Hepatocyte (in vitro differentiated cells): ENCODE results near the gene LONP2. TPM values are rescaled to one million over a fixed set of nuclear protein-coding genes. Genes with fewer than 3 reads are reported as not detected.

ENCODE experiments used
- DNase-seq: peaks from one replicate; pipeline ENCODE4 v3.0.0-alpha.2; 2016; ENCODE audit warnings: low spot score
- H2AFZ ChIP-seq: fragments of 200-600 bp; sonication (generic); 2 replicates; pipeline ENCODE4 v1.6.0; 2016; ENCODE audit warnings: antibody characterized with exemption, mild to moderate bottlenecking
- H3K27ac ChIP-seq: fragments of 200-600 bp; sonication (generic); 2 replicates; pipeline ENCODE4 v1.5.1; 2016; ENCODE audit warnings: mild to moderate bottlenecking
- H3K27me3 ChIP-seq: fragments of 200-600 bp; sonication (generic); 2 replicates; pipeline ENCODE4 v1.6.1; 2016
- H3K36me3 ChIP-seq: fragments of 200-600 bp; sonication (generic); replicated peaks from 2 replicates; pipeline ENCODE4 v1.5.1; 2016; ENCODE audit warnings: low read depth; ENCODE audit not compliant: insufficient read depth
- H3K4me1 ChIP-seq: fragments of 200-600 bp; sonication (generic); 2 replicates; pipeline ENCODE4 v1.5.1; 2016; ENCODE audit warnings: mild to moderate bottlenecking, moderate library complexity; ENCODE audit not compliant: insufficient read depth
- H3K4me2 ChIP-seq: fragments of 200-600 bp; sonication (generic); 2 replicates; pipeline ENCODE4 v1.6.0; 2016
- H3K4me3 ChIP-seq: fragments of 200-600 bp; sonication (generic); 2 replicates; pipeline ENCODE4 v1.5.1; 2016; ENCODE audit warnings: mild to moderate bottlenecking
- H3K79me2 ChIP-seq: fragments of 200-600 bp; sonication (generic); 2 replicates; pipeline ENCODE4 v1.6.0; 2017; ENCODE audit warnings: mild to moderate bottlenecking
- H3K9me2 ChIP-seq: fragments of 200-600 bp; sonication (generic); replicated peaks from 2 replicates; pipeline ENCODE4 v1.6.0; 2017; ENCODE audit warnings: mild to moderate bottlenecking; ENCODE audit not compliant: insufficient read depth
- H3K9me3 ChIP-seq: fragments of 200-600 bp; sonication (generic); 2 replicates; pipeline ENCODE4 v1.5.1; 2016; ENCODE audit warnings: low read depth, mild to moderate bottlenecking
- H4K20me1 ChIP-seq: fragments of 200-600 bp; sonication (generic); 2 replicates; pipeline ENCODE4 v1.6.0; 2016; ENCODE audit warnings: mild to moderate bottlenecking; ENCODE audit not compliant: insufficient read depth, poor library complexity, severe bottlenecking
- EZH2 ChIP-seq: fragments of 200-600 bp; sonication (generic); IDR thresholded peaks from 2 replicates; pipeline ENCODE4 v1.6.1; 2016; ENCODE audit warnings: antibody characterized with exemption, mild to moderate bottlenecking, borderline replicate concordance
- EZH2phosphoT487 ChIP-seq: fragments of 200-600 bp; sonication (generic); IDR thresholded peaks from one replicate; pipeline ENCODE4 v1.6.1; 2018; ENCODE audit warnings: antibody characterized with exemption, mild to moderate bottlenecking, low read depth, moderate library complexity; ENCODE audit not compliant: unreplicated experiment, severe bottlenecking
- WGBS: methylation state at CpG from one replicate; pipeline ENCODE4 v1.1.6; 2016; ENCODE audit warnings: low lambda C conversion rate; ENCODE audit errors: missing lambda C conversion rate; 5-methylcytosine and 5-hydroxymethylcytosine counted together
- polyA plus RNA-seq: library from polyadenylated mRNA; unstranded; fragments of >200 nt; fragmentation: Nextera tagmentation; extraction: Ambion mirVana; gene quantifications from 2 replicates; pipeline ENCODE4 v1.2.1, GENCODE V29; 2016
- total RNA-seq: library from RNA; depleted of rRNA; stranded (reverse); fragments of >200 nt; gene quantifications from 2 replicates; pipeline ENCODE4 v1.2.3, GENCODE V29; 2014
- TF ChIP-seq, protein P1 (sequence below): fragments of 200-600 bp; sonication (generic); IDR thresholded peaks from 2 replicates; pipeline ENCODE4 v1.5.1; 2016; ENCODE audit warnings: antibody characterized with exemption, mild to moderate bottlenecking; ENCODE audit not compliant: poor library complexity

Gene LONP2
- total and polyA plus RNA-seq, 2 experiments from 2014 or later: 30.1 to 56.8 TPM

DNA sequence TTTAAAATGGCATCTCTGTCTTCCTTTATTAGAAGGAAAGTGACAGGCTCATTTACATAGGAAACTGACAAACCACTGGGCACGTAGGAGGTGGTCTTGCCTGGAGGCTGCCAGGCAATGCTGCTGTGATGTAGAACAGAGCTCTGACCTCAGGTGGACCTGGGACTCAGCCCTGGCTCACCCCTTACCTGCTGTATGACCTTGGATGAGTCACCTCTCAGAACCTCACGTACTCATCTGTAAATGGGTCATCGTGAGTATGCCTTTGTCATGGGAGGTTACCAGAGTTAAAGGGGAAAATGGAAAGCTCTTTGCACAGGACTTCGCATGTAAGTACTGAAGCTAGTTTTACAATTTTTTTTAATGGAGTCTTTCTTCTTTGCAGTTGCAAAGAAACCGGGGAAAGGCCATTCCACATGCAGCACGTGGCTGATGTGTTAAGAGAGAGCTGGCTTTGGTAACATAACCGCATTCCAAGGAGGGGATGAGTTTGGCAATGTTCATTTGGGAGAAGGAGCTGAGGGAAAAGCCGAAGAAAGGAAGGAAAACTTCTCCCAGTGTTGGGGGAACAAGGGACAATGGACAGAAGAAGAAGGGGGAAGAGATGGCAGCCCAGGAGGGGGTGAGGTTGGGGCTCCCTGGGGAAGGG is 37.4 kb upstream of the LONP2 start:
- Histone ChIP-seq H4K20me1 (no peaks in the 10 kb centered on the region), H2AFZ (no peak overlapping the region), H3K9me2 (no peaks in the 10 kb centered on the region), H3K9me3 (no peaks in the 10 kb centered on the region), H3K36me3 (no peaks in the 10 kb centered on the region), H3K27me3 (no peaks in the 10 kb centered on the region), H3K4me1 (peaks cover 24% of the 10 kb centered on the region), H3K4me2 (no peak overlapping the region), H3K27ac (no peak overlapping the region), H3K79me2 (no peaks in the 10 kb centered on the region), H3K4me3 (no peak overlapping the region)
- 73% methylated on average over 8 of the region's 8 CpGs for WGBS
- no peak for DNase-seq
- no peak for TF ChIP-seq EZH2

DNA sequence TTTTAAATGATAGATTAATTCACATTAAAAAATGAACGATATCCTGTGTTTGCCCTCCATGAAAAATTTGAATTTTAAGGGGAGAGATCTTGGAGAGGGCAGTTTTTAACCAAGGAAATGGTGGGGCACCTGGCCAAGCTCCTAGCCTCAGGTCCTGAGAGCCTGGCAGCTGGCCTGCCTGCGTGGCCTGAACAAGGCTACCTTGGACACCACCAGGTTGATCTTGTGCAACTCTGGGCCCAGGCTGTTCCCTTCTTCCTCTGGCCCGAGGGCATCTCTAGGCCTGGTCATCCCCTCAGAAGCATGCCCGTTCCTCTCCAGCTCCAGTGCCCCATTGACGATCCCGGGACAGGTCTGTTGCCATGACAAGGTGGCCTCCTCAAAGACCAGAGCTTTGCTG is 33.4 kb upstream of the LONP2 start:
- H3K4me2 ChIP-seq: no peak overlapping the region
- no peaks in the 10 kb centered on the region for H3K27me3 ChIP-seq
- no peak for DNase-seq
- no peaks in the 10 kb centered on the region for H3K9me2 ChIP-seq
- no peak overlapping the region for H3K27ac ChIP-seq
- 92% methylated on average over 6 of the region's 6 CpGs for WGBS
- H3K79me2 ChIP-seq: no peaks in the 10 kb centered on the region
- H3K36me3 ChIP-seq: no peaks in the 10 kb centered on the region
- no peaks in the 10 kb centered on the region for H4K20me1 ChIP-seq
- no peak overlapping the region for H3K4me3 ChIP-seq
- no peaks in the 10 kb centered on the region for H3K4me1 ChIP-seq
- no peaks in the 10 kb centered on the region for H3K9me3 ChIP-seq
- TF ChIP-seq EZH2phosphoT487 (no peak), EZH2 (no peak)
- TF ChIP-seq, protein P1, sequence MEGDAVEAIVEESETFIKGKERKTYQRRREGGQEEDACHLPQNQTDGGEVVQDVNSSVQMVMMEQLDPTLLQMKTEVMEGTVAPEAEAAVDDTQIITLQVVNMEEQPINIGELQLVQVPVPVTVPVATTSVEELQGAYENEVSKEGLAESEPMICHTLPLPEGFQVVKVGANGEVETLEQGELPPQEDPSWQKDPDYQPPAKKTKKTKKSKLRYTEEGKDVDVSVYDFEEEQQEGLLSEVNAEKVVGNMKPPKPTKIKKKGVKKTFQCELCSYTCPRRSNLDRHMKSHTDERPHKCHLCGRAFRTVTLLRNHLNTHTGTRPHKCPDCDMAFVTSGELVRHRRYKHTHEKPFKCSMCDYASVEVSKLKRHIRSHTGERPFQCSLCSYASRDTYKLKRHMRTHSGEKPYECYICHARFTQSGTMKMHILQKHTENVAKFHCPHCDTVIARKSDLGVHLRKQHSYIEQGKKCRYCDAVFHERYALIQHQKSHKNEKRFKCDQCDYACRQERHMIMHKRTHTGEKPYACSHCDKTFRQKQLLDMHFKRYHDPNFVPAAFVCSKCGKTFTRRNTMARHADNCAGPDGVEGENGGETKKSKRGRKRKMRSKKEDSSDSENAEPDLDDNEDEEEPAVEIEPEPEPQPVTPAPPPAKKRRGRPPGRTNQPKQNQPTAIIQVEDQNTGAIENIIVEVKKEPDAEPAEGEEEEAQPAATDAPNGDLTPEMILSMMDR: no peak
- H2AFZ ChIP-seq: no peak overlapping the region

DNA sequence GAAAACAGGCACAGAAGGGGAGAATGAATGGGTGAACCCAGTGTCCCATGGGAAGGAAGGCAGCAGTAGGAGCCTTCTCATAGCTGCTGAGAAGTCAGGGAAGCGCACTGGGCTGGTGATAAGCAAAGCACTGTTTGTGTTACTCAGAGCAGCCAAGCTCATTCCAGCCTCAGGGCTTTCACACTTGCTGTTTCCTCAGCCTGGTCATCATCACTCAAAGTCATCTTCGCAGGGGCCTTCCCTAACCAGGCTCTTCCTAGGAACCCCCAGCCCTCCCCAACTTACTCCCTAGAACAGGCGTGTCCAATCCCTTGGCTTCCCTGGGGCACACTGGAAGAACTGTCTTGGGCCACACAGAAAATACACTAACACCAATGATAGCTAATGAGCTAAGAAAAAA is 32.1 kb upstream of the LONP2 start:
- Histone ChIP-seq H3K36me3 (no peaks in the 10 kb centered on the region), H3K4me2 (no peak overlapping the region), H3K27ac (no peak overlapping the region), H2AFZ (no peak overlapping the region), H3K9me3 (no peaks in the 10 kb centered on the region), H3K27me3 (no peaks in the 10 kb centered on the region), H3K79me2 (no peaks in the 10 kb centered on the region), H3K4me1 (no peaks in the 10 kb centered on the region), H3K4me3 (no peak overlapping the region), H4K20me1 (no peaks in the 10 kb centered on the region), H3K9me2 (no peaks in the 10 kb centered on the region)
- WGBS: 59% methylated on average over 3 of the region's 3 CpGs
- TF ChIP-seq EZH2: no peak
- TF ChIP-seq, protein P1: no peak
- no peak for TF ChIP-seq EZH2phosphoT487
- no peak for DNase-seq

DNA sequence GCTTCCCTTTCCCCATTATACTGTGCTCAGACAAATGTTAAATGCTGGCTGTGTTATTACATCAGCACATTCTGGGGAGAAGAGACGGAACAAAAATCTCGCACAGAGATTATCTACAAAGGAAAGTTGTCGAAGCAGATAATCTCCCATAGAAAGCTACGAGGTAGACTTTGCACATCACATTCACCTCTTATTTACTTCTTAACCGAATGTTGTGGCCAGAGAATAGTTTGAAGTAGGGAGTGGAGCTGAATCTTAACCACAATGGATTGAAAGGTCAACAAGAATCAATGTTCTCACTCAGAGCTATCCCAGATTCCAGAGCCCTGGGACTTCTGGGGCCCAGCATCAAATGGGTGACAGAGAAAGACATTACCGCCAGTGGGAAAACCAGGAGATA is 28.4 kb upstream of the LONP2 start:
- no peaks in the 10 kb centered on the region for H3K4me1 ChIP-seq
- H4K20me1 ChIP-seq: no peaks in the 10 kb centered on the region
- TF ChIP-seq, protein P1: no peak
- TF ChIP-seq EZH2 (no peak), EZH2phosphoT487 (no peak)
- no peaks in the 10 kb centered on the region for H3K9me2 ChIP-seq
- no peaks in the 10 kb centered on the region for H3K79me2 ChIP-seq
- H3K4me3 ChIP-seq: no peak overlapping the region
- H3K27me3 ChIP-seq: no peaks in the 10 kb centered on the region
- no peak overlapping the region for H2AFZ ChIP-seq
- H3K27ac ChIP-seq: no peak overlapping the region
- WGBS: 59% methylated on average over 6 of the region's 6 CpGs
- H3K36me3 ChIP-seq: no peaks in the 10 kb centered on the region
- no peak overlapping the region for H3K4me2 ChIP-seq
- no peak for DNase-seq
- H3K9me3 ChIP-seq: no peaks in the 10 kb centered on the region
